Ishikawa (cell line): ENCODE measurements around the gene HP.

ENCODE experiments used
- CEBPB ChIP-seq: IDR thresholded peaks from 2 replicates; pipeline ENCODE4 v1.6.1; 2012
- EGR1 ChIP-seq: IDR thresholded peaks from 2 replicates; pipeline ENCODE4 v1.6.1; 2012
- EP300 ChIP-seq: IDR thresholded peaks from 2 replicates; pipeline ENCODE4 v1.6.1; 2012; ENCODE audit warnings: borderline replicate concordance
- FOXM1 ChIP-seq: IDR thresholded peaks from 2 replicates; pipeline ENCODE4 v1.6.1; 2012; ENCODE audit warnings: low read depth, borderline replicate concordance
- MAX ChIP-seq: IDR thresholded peaks from 2 replicates; pipeline ENCODE4 v1.6.1; 2012
- RAD21 ChIP-seq: IDR thresholded peaks from 2 replicates; pipeline ENCODE4 v1.6.1; 2012; ENCODE audit warnings: low read depth
- REST ChIP-seq: IDR thresholded peaks from 2 replicates; pipeline ENCODE4 v1.6.1; 2012; ENCODE audit warnings: low read depth, mild to moderate bottlenecking
- TAF1 ChIP-seq: IDR thresholded peaks from 2 replicates; pipeline ENCODE4 v1.6.1; 2012; ENCODE audit warnings: low read depth, mild to moderate bottlenecking
- TEAD4 ChIP-seq: IDR thresholded peaks from 2 replicates; pipeline ENCODE4 v1.6.1; 2012
- USF1 ChIP-seq: IDR thresholded peaks from 2 replicates; pipeline ENCODE4 v1.6.1; 2012
- YY1 ChIP-seq: IDR thresholded peaks from 2 replicates; pipeline ENCODE4 v1.6.1; 2012; ENCODE audit warnings: low read depth

- TF ChIP-seq EP300 (no peak), TEAD4 (no peak), REST (no peak), EGR1 (no peak), CEBPB (no peak), YY1 (no peak), RAD21 (no peak), MAX (no peak), FOXM1 (no peak), TAF1 (no peak), USF1 (no peak)
Measured at GRCh38 chr16:72033437-72033836, 20.9 kb upstream of the HP start.
